ENCODE results near the gene WDR72. TPM values are rescaled to one million over a fixed set of nuclear protein-coding genes. Genes with fewer than 3 reads are reported as not detected.

The WDR72 gene
- total and polyA plus RNA-seq, 2 of the 8 experiments (the other 6 are each of a cell fraction or from before 2014, with no cell fraction given): 1.2 to 1.9 TPM

DNA sequence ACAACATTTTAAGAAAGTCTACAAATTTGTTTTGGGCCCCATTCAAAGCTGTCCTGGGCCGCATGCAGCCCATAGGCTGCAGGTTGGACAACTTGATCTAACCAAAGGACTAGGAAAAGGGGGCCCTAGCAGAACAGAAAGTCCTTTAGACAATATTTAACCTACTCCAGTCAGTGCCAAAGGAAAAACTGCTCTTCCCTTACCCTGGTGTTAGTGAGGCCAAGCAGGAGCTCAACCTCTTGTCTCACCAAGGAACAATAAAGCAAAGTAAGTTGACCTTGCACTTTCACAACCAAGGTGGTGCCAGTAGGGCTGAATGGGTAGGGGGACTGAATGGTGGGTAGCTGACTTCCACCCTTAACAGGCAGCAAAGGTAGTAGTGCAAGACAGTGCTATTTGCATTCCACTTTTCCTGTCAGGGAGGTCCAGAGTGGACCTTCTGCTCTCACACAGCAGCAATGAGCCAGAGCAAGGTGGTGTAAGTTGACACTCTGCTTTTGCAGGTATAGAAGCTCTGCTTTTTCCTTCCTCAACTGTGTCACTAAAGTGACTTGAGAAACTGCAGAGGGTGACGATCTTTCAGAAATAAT lies 124.9 kb downstream of the WDR72 start (continued):
- TF ChIP-seq PHF8 (conservative IDR thresholded peaks at IDR 0.05; ENCODE audit: low read depth, low read length): no peak
